Stimulated activated CD8-positive, alpha-beta memory T cell treated with anti-CD3 and anti-CD28 coated beads, Interleukin-12 subunit alpha, Interleukin-12 subunit beta, amount 100 ng/mL, for 24 hours (primary cell): ENCODE data around the gene ABHD16A.
"Not testable (repeated sequence)": the region's sequence is repeated elsewhere in the genome, so short reads cannot be mapped to it uniquely, and the experiment has no call there.

ENCODE experiments used
- DNase-seq: peaks from one replicate; pipeline ENCODE4 v3.0.0-alpha.2; 2020; ENCODE audit errors: extremely low read depth

The ABHD16A gene

DNA sequence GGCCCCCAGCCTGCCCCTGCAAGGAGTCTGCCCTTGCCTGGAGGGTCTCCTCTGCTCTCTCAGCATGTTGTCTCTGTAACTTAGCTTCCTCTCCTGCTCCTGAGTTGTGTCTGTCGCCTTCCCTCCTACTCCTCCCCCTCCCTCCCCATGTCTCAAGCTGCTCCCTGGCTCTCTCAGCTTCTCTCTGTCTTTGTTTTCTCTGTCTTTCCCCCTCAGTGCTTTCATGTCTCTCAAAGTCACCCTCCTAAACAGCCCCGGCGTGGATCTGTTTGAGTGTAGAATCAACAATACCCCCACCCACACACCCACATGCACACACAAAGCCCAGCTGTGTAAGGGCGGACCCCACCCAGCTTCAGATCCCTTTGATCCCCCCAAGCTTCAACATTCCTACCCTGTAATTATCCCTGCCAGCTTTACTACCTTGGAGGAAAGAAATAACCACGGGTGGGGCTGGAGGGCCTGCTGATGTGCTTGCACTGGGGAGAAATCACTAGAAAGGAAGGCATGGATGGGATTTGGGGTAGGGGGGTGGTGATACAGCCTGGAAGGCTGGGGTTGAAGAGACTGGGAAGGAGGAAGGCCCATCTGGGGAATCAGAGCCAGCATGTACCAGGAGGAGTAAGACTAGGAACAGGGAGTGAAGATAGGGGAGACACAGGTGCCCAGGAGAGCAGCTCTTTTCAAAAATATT, 11.0 kb upstream of the ABHD16A start:
- no peak for DNase-seq

DNA sequence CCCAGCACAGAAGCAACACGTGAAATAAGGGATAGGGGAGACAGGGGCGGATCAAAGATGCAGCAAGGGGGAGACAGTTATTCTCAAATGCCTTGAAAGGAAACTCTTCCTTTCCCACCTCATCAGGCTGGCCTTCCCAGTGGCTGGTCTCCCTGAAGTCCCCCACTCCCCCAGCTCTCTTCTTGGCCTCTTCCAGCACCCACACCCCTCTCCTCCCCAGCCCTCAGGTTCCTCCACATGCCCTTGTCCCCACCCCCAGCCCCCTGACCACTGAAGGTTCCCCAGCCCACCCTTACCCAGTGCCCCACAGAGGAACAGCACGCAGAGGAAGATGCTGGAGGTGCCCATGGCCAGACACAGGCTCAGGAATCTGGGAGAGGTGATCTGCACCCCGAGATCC, 10.3 kb upstream of the ABHD16A start:
- DNase-seq: no peak

DNA sequence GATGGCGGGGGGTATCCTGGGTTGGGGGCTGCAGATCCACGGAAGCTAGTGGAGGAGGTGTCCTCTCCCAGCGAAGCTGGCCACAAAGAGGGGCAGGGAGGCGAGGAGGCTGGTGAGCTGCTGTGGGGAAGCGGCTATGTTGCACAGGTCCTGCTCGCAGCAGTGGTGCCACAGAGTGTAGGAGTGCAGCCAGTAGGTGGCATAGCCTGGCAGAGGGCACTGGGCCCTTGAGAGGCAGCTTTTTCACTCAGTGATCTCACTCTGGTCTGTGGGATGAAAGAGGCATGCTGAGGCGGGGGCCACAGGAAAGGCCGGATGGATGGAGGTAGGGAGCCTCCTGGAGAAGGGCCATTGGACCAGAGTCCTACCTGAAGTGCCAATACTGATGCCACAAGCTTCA, 9.2 kb upstream of the ABHD16A start:
- DNase-seq: no peak

DNA sequence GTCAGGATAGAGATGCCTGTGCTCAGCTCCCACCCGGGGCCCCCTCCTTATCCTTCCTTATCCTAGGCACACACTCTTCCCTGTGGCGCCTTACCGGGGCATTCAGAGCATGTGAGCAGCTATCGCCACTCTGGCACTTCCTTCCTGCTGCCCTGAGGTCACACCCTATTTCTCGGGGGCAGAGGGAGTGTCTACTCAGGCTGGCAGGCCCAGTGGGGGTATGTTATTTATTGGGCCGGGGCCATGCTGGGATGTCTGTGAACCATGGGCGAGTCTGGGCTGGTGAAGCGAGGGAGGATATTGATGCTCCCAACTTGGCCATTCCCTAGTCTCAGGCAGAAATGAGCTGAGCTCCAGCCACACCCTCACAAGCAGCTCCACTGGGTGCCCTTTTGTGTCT, 8.1 kb upstream of the ABHD16A start:
- DNase-seq: no peak

DNA sequence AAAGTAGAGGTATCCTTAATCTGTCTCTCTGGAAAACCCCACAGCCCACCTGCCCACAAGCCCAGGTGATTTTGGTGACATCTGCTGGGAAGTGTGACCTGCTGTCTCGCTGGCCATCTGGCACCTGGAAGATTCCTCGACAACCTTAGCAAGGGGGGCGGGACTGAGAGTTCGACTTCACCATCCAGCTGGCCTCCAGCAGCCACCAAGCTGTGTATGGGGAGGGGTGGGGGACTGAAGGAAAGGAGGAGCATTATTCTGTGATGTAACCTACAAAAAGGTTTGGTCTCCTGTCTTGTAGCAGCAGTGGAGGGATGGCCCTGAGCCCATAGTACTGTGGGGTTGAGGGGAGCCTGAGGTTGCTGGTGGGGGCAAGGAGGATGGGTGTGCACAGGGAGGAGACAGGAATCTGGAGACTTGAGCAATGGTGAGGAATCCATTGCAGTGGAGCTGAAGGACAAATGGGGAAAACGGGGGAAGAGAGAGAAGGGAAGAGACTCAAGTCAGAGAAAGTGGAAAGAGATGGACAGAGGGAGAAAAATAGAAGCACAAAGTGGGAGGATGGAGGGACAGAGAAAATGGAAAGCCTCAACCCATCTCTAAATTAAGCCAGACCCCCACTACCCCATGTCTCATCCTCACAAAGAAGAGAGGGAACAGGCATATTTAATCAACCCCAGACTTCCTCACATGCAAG, 7.5 kb upstream of the ABHD16A start:
- DNase-seq: no peak

DNA sequence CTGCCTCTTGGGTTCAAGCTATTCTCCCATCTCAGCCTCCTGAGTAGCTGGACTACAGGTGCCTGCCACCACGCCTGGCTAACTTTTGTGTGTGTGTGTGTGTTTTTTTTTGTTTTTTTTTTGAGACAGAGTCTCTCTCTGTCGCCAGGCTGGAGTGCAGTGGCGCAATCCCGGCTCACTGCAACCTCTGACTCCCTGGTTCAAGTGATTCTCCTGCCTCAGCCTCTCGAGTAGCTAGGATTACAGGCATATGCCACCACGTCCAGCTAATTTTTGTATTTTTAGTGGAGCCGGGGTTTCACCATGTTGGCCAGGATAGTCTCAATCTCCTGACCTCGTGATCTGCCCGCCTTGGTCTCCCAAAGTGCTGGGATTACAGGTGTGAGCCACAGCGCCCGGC, 6.0 kb upstream of the ABHD16A start:
- not testable (repeated sequence) for DNase-seq

DNA sequence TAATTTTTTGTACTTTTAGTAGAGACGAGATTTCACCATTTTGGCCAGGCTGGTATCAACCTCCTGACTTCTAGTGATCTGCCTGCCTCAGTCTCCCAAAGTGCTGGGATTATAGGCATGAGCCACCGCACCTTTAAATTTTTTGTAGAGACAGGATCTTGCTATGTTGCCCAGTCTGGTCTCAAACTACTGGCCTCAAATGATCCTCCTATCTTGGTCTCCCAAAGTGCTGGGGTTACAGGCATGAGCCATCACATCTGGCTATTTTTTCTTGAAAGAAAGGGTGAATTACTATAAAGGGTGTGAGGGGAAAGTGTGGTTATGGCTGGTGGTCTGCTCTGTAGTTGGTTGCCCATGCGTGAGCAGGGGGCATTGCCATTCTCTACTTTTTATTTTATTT, 5.1 kb upstream of the ABHD16A start:
- DNase-seq: no peak

DNA sequence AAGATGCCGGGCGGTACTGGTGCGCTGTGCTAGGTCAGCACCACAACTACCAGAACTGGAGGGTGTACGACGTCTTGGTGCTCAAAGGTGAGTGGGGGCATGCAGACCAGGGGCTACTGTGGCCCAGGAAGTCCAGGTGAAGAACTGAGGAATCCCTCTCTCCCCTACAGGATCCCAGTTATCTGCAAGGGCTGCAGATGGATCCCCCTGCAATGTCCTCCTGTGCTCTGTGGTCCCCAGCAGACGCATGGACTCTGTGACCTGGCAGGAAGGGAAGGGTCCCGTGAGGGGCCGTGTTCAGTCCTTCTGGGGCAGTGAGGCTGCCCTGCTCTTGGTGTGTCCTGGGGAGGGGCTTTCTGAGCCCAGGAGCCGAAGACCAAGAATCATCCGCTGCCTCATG, 4.6 kb upstream of the ABHD16A start:
- DNase-seq: no peak

DNA sequence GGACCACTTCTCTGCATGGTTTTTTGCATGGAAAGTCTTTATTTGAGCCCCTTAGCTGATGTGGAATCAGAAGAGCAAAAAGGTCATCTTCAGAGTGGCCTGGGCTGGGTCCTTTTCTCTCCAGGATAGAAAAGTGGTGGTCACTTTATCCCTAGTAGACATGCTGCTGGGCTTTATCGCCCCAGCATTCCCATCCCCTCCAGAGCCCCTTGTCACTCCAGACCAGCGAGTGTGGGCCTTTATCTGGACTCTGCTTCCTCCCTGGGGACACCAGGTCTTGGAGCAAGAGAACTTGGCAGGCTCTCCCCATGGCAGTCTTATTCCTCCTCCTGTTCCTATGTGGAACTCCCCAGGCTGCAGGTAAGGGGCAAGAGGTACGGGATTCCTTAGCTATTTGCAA, 3.5 kb upstream of the ABHD16A start, which contains the start of gene LY6G6F:
LY6G6F (plus strand) TSS at position 268 of the 400 bp plus-strand sequence; CDS start at position 309, 41 bp downstream.
- no peak for DNase-seq

DNA sequence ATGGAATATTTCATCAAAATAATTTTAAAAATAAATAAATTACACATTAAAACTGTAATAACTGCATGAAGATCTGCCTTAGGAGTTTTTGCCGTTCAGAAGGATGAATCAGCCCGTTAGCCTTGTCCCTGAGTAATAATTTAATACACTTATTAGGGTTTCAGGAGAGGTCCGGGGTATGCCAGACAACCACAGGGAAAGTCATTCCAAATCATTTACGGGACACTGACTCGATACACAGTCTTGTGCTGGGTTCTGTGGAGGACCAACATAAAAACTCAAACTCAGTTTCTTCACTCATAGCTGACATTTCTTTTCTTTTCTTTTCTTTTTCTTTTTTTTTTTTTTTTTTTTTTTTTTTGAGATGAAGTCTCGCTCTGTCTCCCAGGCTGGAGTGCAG, 2.8 kb upstream of the ABHD16A start:
- DNase-seq: no peak

DNA sequence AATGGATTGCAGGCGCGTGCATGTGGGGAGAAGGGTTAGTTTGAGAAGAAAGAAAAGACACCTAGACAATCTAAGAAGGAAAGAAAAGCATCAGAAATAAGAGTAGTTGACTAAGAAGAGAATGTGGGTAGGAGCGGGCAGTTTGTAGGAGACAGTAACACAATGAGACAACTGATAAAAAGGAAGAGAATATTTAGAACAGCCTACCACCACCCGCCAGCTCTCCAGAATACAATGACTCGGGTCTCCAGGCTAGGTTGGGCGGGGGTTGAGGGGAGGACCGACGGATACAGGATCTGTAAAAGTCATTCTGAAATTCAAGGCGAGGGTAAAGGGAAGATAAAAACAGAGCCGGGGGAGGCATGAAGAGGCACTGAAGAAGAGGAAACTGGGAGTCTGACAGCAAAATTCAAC, 712 bp downstream of the ABHD16A start:
- DNase-seq: no peak

DNA sequence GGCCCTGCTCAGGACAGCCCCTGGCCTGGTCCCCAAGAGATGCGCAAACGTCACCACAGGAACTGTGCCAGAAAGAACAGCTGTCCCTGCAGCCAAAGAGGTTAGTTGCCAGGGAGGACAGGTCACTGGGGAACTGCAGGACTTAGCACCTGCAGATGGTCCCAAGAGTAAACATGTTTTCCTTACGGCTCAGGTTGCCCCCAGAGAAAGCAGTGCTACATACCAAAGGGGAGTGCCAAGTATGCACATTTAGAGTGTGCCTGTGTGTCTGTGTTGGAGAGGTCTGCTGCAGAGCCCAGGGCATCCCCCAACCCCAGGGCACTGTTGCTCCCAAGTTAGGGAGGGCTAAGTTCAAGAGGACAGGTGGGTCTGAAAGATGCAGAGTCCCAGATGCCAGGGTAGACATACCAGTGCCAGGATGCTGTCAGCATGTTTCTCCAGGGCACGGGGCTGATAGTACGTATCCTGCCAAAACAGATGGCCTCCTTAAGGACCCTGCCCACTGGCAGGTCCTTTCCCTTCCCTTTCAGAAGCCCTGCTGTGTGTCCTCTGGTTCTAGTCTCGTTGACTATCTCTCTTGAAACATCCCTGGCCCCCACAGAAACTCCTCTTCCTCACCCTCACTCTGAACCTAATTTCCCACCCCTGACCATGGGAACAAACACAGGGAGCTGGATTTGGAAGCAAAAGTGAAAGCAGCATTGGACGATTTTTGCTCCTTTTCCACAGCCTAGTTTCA, 1.3 kb downstream of the ABHD16A start:
- DNase-seq: no peak

DNA sequence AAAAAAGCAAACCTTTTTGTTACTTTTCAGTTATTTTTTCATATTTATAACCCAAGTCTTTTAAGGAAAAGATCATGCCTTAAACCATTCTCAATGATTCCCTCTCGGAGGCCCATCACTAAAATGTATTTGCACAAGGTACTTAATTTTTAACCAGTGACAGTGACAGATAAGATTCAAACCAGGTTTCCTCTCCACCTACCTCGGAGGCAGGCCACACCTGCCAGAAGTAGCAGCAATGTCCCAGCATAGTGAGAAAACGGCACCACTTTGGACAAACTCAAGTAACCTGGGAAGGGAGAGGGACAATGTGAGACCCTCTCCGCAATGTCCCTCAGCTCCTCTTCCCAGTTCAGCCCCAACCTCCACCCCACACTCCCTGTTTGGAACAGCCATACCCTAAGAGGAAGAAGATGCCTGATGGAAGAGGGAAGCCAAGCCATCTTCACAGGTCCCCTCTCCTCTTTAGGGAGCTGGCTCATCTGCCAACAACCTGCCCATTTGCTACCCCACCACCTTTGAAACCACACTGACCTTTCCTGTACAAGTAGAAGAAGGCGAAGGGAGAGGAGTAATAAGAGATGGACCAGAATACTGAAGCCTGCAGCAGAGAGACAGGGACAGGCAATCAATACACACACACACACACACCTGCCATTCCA, 2.3 kb downstream of the ABHD16A start:
- DNase-seq: no peak

DNA sequence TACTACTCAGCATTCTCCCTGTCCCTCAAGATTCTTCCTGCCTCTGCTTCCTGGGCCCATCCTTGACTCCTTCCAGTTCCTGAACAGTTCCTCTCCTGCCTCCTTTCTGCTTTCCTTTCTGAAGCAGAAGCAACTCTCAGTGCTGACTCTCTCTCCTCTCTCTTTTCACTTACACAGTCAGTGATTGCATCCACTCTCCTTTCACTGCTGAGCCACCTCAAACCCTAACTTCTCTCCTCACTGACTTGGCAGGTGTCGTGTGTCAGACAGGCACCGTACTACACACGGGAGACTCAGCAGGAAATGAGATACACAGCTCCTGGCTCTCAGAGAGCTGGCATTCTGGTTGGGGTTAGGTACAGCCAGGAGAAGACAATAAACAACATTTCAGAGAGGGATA, 5.6 kb downstream of the ABHD16A start:
- DNase-seq: no peak

DNA sequence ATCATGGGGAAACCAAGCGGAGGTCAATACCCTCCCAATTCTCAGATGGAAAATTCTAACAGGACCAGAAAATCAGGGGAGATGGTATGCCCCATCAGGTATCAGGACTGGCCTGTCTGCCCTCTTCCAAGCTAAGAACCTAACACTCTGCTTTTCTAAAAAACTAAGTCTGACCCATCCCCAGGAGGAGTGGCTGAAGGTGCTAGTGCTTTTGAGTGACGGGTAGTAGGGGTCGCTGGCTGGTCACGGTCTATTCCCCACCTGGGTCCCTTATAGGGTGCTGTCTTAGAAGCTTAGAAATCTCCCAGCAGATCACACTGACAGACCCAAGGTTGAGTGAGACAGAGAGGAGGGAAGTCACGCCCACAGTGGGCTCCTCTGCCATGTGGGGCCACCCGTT, 9.6 kb downstream of the ABHD16A start:
- no peak for DNase-seq

DNA sequence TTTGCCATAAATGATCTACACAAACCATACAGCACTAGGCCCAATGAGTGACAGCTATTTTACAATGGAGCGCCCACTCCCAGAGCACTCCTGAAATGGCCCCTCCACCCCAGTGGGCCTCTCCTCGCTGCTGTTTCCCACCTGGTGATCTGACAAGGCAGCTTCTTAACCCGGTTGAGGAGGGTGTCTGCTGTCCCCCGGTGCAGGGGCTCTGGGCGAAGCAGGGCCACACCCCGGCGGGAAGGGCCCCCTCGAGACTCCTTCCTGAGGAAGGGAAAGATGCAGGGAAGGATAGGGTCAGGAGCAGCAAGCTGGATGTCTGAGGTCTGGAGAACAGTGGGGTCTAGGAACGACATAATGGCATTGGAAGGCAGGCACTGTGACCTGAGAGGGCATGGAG, 10.2 kb downstream of the ABHD16A start:
- DNase-seq: no peak

DNA sequence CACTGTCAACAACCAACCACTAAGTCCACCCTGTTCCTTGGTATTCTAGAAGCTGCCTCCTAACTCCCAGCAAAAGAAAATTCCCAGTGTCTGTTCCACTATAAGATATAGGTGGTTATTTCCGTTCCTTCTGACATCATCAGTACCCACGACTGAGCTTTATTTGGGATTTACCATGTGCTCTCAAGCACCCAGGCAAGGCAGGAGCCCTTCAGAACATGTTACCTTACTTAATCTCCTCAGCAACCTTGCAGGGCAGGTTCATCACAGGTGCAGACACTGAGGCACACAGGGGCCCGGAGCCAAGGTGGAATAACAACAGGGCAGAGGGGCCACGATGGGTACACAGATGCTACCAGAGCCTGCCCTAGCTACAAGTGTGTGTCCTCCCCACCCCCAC, 10.8 kb downstream of the ABHD16A start:
- no peak for DNase-seq

DNA sequence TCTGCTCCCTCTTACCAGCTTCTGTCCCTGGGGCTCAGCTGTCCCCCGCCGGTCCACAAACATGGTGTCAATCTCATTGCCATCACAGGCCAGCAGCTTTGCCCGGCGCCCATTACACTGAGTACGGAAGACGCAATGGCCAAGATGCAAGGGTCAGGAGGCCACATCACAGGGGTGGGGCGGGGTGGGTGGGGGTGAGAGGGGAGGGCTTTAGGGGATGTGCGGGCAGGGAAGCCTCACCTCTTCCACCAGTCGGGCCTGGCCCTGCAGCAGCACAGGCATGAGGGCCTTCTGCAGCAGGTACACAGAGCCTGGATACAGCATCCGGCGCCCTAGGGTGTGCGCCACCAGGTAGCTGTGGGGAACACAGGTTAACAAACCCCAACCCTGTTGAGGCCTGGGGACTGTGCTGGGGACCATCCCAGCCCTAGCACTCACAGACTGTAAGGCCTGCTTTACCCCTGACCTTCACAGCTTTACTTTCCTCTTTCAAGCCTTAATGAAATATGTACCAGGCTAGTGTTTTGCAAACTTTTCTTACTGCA, 11.5 kb downstream of the ABHD16A start:
- DNase-seq: no peak

DNA sequence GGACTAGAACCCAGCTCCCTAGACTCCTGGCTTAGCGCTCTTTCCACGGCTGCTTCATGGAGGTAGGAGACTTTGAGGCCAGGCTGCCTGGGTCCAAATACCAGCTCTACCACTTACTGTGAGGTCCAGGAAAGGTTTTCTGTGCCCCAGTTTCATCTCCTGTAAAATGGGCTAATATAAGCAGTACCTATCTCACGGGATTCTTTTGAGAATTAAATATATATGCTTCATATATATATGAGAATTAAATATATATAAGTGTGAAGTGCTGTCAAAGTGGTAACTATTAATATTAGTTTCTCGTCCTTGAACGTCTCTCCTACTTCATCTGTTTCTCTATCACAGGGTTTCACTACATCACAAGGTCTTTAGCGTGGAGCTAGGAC, 12.1 kb downstream of the ABHD16A start:
- no peak for DNase-seq

DNA sequence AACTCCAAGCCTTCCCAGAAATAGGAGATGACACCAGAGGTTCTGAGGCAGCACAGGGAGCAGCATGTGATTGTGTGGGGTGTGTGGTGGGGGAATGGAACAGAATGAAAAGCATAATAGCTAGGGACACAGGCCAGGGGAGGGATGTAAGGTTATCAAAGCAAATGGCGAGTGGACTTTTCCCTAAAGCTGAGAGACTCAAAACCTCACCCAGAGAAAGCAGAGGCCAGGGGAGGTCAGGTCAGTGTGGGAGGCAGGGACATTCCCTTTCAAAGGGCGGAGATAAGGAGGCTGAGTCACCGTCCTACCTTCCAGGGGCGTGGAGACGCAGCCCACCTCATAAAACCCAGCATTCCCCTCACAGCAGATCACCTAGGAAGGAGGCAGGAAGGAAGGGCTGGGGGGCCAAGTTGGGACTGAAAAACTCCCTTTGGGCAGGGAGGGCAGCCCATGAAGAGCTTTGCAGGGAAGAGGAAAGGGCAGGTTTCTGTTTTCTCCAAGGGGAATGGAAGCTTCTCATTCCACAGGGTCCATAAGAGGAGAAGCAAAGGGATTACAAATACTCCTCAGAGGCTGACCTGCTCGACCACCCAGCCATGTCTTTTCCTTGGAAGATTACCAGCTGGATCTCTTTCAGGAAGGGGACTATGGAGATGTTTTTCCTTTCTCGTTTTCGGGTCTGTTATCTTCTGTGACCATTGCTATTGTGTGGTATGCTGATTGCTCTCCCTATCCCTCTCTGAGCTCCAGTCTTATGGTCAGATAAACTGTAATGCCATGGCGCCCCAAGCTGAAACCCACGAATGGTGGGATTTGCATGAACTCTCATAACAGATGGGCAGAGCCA, 12.7 kb downstream of the ABHD16A start:
- DNase-seq: no peak
